Measurements from ENCODE around the gene SMIM35.

SMIM35 gene

GRCh38 chr11:118128310-118128709 is 41.5 kb upstream of the SMIM35 start:
- no peak overlapping the region for H3K4me2 ChIP-seq
- H3K27me3 ChIP-seq (ENCODE audit: insufficient read depth, low read depth) = no peaks in the 10 kb centered on the region
- H3K36me3 ChIP-seq (ENCODE audit: insufficient read depth) = no peaks in the 10 kb centered on the region
- no peaks in the 10 kb centered on the region for H3K79me2 ChIP-seq (ENCODE audit: insufficient read depth, low read depth)
- no peak overlapping the region for H3K9ac ChIP-seq
- no peak overlapping the region for H2AFZ ChIP-seq (ENCODE audit: low read depth)
- H3K27ac ChIP-seq = no peak overlapping the region
- H3K4me1 ChIP-seq (ENCODE audit: low read depth, poor library complexity, severe bottlenecking) = no peaks in the 10 kb centered on the region
- no peak overlapping the region for H3K4me3 ChIP-seq (IDR thresholded peaks at IDR 0.05; ENCODE audit: insufficient read depth, low read depth, low read length)
- no peaks in the 10 kb centered on the region for H4K20me1 ChIP-seq (ENCODE audit: insufficient read depth)
- no peak for TF ChIP-seq CTCF (conservative IDR thresholded peaks at IDR 0.05; ENCODE audit: low read depth, low read length)

- Histone ChIP-seq H2AFZ (ENCODE audit: low read depth) (no peak overlapping the region), H3K9ac (no peak overlapping the region), H4K20me1 (ENCODE audit: insufficient read depth) (no peaks in the 10 kb centered on the region), H3K36me3 (ENCODE audit: insufficient read depth) (no peaks in the 10 kb centered on the region), H3K27ac (no peak overlapping the region), H3K4me3 (IDR thresholded peaks at IDR 0.05; ENCODE audit: insufficient read depth, low read depth, low read length) (no peak overlapping the region), H3K27me3 (ENCODE audit: insufficient read depth, low read depth) (no peaks in the 10 kb centered on the region), H3K4me2 (no peak overlapping the region), H3K79me2 (ENCODE audit: insufficient read depth, low read depth) (no peaks in the 10 kb centered on the region), H3K4me1 (ENCODE audit: low read depth, poor library complexity, severe bottlenecking) (no peaks in the 10 kb centered on the region)
- no peak for TF ChIP-seq CTCF (conservative IDR thresholded peaks at IDR 0.05; ENCODE audit: low read depth, low read length)
These were observed 39.5 kb upstream of the SMIM35 start for GRCh38 chr11:118126082-118126838.

GRCh38 chr11:118124929-118125535 is 38.3 kb upstream of the SMIM35 start:
- Histone ChIP-seq H4K20me1 (ENCODE audit: insufficient read depth) (no peaks in the 10 kb centered on the region), H3K4me3 (IDR thresholded peaks at IDR 0.05; ENCODE audit: insufficient read depth, low read depth, low read length) (no peak overlapping the region), H3K79me2 (ENCODE audit: insufficient read depth, low read depth) (no peaks in the 10 kb centered on the region), H3K9ac (no peak overlapping the region), H3K27ac (no peak overlapping the region), H3K4me2 (no peak overlapping the region), H3K4me1 (ENCODE audit: low read depth, poor library complexity, severe bottlenecking) (no peaks in the 10 kb centered on the region), H3K27me3 (ENCODE audit: insufficient read depth, low read depth) (no peaks in the 10 kb centered on the region), H2AFZ (ENCODE audit: low read depth) (no peak overlapping the region), H3K36me3 (ENCODE audit: insufficient read depth) (no peaks in the 10 kb centered on the region)
- no peak for TF ChIP-seq CTCF (conservative IDR thresholded peaks at IDR 0.05; ENCODE audit: low read depth, low read length)

GRCh38 chr11:118120793-118121192 is 34.0 kb upstream of the SMIM35 start:
- H3K4me2 ChIP-seq = no peak overlapping the region
- no peak for TF ChIP-seq CTCF (conservative IDR thresholded peaks at IDR 0.05; ENCODE audit: low read depth, low read length)
- no peak overlapping the region for H3K27ac ChIP-seq
- no peak overlapping the region for H2AFZ ChIP-seq (ENCODE audit: low read depth)
- H4K20me1 ChIP-seq (ENCODE audit: insufficient read depth) = no peaks in the 10 kb centered on the region
- no peaks in the 10 kb centered on the region for H3K4me1 ChIP-seq (ENCODE audit: low read depth, poor library complexity, severe bottlenecking)
- no peak overlapping the region for H3K4me3 ChIP-seq (IDR thresholded peaks at IDR 0.05; ENCODE audit: insufficient read depth, low read depth, low read length)
- H3K27me3 ChIP-seq (ENCODE audit: insufficient read depth, low read depth) = no peaks in the 10 kb centered on the region
- H3K36me3 ChIP-seq (ENCODE audit: insufficient read depth) = no peaks in the 10 kb centered on the region
- H3K79me2 ChIP-seq (ENCODE audit: insufficient read depth, low read depth) = no peaks in the 10 kb centered on the region
- no peak overlapping the region for H3K9ac ChIP-seq

All from KMS-11 (cell line).